Retinal pigment epithelial cell (primary cell): ENCODE measurements around the gene NR6A1.

ENCODE experiments used
- DNase-seq: peaks from one replicate; pipeline ENCODE4 v3.0.0-alpha.2; 2010; ENCODE audit warnings: low read depth
- H3K4me3 ChIP-seq: 2 replicates; pipeline ENCODE4 v1.5.1; 2011; ENCODE audit warnings: mild to moderate bottlenecking, low read length, control low read depth, moderate library complexity
- CTCF ChIP-seq: conservative IDR thresholded peaks from 2 replicates; pipeline ENCODE4 v1.5.1; 2011; ENCODE audit warnings: low read depth, low read length, control low read depth, inconsistent platforms

NR6A1 gene

GRCh38 chr9:124652203-124652602, 118.9 kb downstream of the NR6A1 start:
- TF ChIP-seq CTCF, result no peak
- no peak overlapping the region for H3K4me3 ChIP-seq
- no peak for DNase-seq

- DNase-seq, result no peak
- no peak overlapping the region for H3K4me3 ChIP-seq
- no peak for TF ChIP-seq CTCF
These were observed 125.8 kb downstream of the NR6A1 start for GRCh38 chr9:124645274-124645673.

GRCh38 chr9:124639637-124640036, 131.5 kb downstream of the NR6A1 start:
- TF ChIP-seq CTCF, result no peak
- H3K4me3 ChIP-seq, result no peak overlapping the region
- no peak for DNase-seq

- no peak for TF ChIP-seq CTCF
- no peak overlapping the region for H3K4me3 ChIP-seq
- no peak for DNase-seq
These were observed 135.8 kb downstream of the NR6A1 start for GRCh38 chr9:124635285-124635684.

GRCh38 chr9:124632077-124632621, 139.0 kb downstream of the NR6A1 start:
- H3K4me3 ChIP-seq, result no peak overlapping the region
- no peak for DNase-seq
- TF ChIP-seq CTCF, result no peak

- DNase-seq, result no peak
- TF ChIP-seq CTCF, result no peak
- H3K4me3 ChIP-seq, result no peak overlapping the region
These were observed 139.8 kb downstream of the NR6A1 start for GRCh38 chr9:124631326-124631725.

- H3K4me3 ChIP-seq, result no peak overlapping the region
- TF ChIP-seq CTCF, result no peak
- DNase-seq, result no peak
These were observed 141.5 kb downstream of the NR6A1 start for GRCh38 chr9:124629600-124629999.
